GM10266 (cell line): ENCODE results near the gene FDPS.

Experiments used
- DNase-seq: peaks from one replicate; pipeline ENCODE4 v3.0.0; 2012; ENCODE audit errors: extremely low spot score
- TF ChIP-seq, protein P1 (sequence below): IDR thresholded peaks from 2 replicates; pipeline ENCODE4 v1.5.1; 2012; ENCODE audit warnings: mild to moderate bottlenecking, low read depth; ENCODE audit not compliant: control insufficient read depth, insufficient read depth; ENCODE audit errors: missing control alignments

The FDPS gene

DNA sequence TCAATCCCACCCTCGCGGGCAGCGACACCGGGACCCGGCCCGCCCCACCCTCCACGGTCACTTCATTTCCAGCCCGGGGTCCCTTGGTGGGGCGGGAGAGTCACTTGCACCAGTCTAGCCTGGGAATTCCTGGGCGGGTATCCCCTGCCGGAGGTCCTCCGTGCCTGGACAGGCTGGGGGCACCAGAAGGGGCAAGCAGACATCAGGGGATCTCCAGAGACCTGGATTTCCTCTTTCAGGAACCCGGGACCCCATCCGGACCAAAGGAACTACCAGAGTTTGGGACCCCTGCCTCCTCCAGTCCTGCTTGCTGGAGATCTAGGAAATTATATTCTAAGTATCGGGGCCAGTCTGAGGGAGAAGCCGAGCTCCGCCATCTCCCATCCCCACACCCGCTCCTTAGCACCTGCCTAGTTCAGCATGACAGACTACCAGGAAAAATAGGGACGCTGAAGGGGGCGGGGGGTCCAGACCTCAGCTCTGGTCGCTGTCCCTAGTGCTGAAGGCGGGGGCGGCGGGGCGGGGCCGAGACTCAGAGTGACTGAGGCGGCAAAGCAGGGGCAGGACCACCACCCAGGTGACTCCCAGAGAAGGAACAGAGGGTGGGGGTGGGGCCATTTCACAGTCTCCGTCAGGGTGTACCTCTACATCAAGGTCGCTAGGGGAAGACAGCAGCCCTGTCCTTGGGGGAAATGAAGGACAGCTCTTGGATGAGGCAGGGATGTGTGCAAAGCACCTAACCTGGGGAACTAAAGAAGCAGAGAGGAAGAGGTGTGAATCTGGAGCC lies 30.6 kb upstream of the FDPS start:
- TF ChIP-seq, protein P1, sequence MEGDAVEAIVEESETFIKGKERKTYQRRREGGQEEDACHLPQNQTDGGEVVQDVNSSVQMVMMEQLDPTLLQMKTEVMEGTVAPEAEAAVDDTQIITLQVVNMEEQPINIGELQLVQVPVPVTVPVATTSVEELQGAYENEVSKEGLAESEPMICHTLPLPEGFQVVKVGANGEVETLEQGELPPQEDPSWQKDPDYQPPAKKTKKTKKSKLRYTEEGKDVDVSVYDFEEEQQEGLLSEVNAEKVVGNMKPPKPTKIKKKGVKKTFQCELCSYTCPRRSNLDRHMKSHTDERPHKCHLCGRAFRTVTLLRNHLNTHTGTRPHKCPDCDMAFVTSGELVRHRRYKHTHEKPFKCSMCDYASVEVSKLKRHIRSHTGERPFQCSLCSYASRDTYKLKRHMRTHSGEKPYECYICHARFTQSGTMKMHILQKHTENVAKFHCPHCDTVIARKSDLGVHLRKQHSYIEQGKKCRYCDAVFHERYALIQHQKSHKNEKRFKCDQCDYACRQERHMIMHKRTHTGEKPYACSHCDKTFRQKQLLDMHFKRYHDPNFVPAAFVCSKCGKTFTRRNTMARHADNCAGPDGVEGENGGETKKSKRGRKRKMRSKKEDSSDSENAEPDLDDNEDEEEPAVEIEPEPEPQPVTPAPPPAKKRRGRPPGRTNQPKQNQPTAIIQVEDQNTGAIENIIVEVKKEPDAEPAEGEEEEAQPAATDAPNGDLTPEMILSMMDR, result peak; percentile 39

DNA sequence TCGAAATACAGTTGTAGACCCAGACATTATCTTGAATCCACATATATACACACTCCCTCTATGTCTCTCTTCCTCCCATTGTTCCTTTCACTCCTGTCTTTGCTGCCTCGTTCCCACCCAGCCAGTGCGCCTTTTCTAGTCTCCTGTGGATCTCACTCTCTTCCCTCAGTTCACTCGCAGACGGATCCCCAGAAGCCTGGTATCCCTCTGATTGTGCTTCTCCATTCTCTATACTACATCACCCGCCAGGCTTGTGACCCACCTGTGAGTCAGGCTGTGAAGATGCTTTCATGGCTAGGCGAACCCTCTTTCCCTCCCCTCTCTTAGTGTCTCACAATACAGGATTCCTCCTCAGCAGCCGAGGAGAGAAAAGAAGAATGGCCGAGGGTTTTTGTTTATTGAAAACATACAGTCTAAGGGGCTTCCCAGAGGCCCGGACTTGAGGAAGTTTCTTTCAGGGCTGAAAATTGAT lies 29.9 kb upstream of the FDPS start:
- no peak for DNase-seq
- TF ChIP-seq, protein P1, result no peak

More for the DNA sequence above, 30.6 kb upstream of the FDPS start:
- peak; percentile 80 for DNase-seq

DNA sequence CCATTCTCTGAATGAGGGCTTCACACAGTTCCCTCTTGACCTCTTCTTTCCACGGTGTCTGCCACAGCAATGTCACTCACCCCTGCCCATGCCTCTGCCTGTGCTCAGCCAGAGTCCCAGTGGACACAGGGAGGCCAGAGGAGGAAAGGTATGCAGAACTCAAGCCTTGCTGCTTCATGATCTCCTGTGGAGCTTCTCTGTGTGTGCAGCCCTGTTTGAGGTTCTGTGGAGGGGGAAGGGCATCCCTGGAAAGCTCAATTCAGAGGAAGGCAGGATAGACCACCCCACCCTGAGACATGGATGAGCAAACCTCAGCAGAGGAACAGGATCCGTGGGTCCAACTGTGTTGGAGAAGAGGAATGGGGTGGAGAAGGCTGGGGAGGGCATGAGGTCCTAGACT lies 29.4 kb upstream of the FDPS start:
- TF ChIP-seq, protein P1, result no peak
- no peak for DNase-seq

DNA sequence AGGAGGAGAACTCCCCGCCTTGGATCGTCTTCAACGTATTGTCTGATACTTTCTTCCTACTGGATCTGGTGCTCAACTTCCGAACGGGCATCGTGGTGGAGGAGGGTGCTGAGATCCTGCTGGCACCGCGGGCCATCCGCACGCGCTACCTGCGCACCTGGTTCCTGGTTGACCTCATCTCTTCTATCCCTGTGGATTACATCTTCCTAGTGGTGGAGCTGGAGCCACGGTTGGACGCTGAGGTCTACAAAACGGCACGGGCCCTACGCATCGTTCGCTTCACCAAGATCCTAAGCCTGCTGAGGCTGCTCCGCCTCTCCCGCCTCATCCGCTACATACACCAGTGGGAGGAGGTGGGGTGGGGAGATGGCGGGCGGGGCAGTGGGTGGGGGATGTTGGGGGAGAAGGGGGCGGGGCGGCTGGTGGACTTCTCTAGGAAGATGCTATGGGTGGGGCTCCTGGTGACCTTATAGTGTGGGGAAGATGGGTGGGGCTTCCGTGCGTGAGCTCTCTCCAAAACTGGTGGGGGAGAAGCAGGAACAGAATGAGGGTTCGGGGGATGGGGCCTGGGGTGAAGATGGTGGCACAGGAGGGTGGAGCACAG lies 26.1 kb upstream of the FDPS start:
- no peak for DNase-seq
- TF ChIP-seq, protein P1, result no peak

DNA sequence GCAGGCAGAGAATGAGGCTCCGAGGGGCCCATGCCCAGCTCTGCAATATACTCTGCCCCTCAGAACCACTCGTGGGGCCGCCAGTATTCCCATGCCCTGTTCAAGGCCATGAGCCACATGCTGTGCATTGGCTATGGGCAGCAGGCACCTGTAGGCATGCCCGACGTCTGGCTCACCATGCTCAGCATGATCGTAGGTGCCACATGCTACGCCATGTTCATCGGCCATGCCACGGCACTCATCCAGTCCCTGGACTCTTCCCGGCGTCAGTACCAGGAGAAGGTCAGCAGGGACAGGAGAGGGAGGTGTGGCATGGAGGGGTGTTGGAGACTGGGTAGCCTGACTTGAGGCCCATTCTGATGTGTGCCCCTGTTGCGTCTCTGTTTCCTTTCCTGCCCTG lies 24.2 kb upstream of the FDPS start:
- TF ChIP-seq, protein P1, result no peak
- no peak for DNase-seq

DNA sequence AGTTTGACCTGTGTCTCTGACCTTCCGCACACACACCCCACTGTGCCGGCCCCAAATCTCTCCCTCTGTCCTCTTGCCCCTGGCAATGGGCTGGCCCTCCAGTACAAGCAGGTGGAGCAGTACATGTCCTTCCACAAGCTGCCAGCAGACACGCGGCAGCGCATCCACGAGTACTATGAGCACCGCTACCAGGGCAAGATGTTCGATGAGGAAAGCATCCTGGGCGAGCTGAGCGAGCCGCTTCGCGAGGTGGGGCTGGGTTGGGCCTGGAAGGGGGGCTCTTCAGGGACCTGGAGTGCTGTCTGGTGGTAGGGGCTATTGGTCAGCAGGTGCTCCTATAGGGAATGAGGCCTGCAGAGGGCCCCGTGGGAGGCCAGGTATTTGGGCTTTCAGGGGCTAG lies 23.6 kb upstream of the FDPS start:
- TF ChIP-seq, protein P1, result no peak
- no peak for DNase-seq

DNA sequence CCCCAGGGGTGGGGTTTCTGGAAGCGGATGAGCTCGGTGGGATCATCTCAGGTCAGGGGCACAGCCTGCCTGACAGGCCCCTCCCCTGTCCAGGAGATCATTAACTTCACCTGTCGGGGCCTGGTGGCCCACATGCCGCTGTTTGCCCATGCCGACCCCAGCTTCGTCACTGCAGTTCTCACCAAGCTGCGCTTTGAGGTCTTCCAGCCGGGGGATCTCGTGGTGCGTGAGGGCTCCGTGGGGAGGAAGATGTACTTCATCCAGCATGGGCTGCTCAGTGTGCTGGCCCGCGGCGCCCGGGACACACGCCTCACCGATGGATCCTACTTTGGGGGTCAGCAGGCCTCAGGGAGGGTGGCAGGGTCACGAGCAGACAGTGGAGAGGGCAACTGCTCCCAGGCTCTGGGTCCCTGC lies 23.0 kb upstream of the FDPS start:
- TF ChIP-seq, protein P1, result no peak
- no peak for DNase-seq
